ENCODE results near the gene MTUS2. TPM values are rescaled to one million over a fixed set of nuclear protein-coding genes. Genes with fewer than 3 reads are reported as not detected.

Gene MTUS2
- total RNA-seq, 1 donor from 2014 or later = 0.90 TPM

DNA sequence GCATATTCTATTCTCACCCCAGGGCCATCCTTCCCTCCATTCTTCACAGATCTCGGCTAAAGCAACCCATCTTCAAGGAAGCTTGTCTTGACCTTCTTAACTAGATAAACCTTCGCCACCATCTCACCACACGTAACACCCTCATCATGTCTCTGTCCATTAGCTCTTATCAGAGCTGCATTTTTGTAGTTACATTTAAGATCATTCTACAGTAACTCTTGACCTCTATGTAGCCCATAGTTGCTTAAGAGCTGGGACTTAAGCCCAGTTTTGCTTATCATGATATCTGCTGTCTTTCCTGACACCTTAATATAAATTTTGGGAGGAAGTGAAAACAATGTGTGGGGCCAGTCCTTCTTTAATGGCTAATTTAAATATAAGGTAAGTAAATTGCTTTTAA is 345.1 kb downstream of the MTUS2 start:
- H3K4me1 Mint-ChIP-seq (ENCODE audit: unreplicated experiment) = peaks cover 4% of the 10 kb centered on the region
- peaks cover 3% of the 10 kb centered on the region for H3K27me3 Mint-ChIP-seq (ENCODE audit: unreplicated experiment)
- TF ChIP-seq, protein P1, sequence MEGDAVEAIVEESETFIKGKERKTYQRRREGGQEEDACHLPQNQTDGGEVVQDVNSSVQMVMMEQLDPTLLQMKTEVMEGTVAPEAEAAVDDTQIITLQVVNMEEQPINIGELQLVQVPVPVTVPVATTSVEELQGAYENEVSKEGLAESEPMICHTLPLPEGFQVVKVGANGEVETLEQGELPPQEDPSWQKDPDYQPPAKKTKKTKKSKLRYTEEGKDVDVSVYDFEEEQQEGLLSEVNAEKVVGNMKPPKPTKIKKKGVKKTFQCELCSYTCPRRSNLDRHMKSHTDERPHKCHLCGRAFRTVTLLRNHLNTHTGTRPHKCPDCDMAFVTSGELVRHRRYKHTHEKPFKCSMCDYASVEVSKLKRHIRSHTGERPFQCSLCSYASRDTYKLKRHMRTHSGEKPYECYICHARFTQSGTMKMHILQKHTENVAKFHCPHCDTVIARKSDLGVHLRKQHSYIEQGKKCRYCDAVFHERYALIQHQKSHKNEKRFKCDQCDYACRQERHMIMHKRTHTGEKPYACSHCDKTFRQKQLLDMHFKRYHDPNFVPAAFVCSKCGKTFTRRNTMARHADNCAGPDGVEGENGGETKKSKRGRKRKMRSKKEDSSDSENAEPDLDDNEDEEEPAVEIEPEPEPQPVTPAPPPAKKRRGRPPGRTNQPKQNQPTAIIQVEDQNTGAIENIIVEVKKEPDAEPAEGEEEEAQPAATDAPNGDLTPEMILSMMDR (IDR thresholded peaks at IDR 0.05; ENCODE audit: unreplicated experiment) = no peak
- no peak overlapping the region for H3K27ac Mint-ChIP-seq (ENCODE audit: unreplicated experiment)
- DNase-seq (ENCODE audit: low spot score) = no peak
- no peak overlapping the region for H3K4me3 Mint-ChIP-seq (ENCODE audit: unreplicated experiment)
- no peaks in the 10 kb centered on the region for H3K9me3 Mint-ChIP-seq (ENCODE audit: unreplicated experiment)
- no peaks in the 10 kb centered on the region for H3K36me3 Mint-ChIP-seq (ENCODE audit: low read depth, unreplicated experiment)

DNA sequence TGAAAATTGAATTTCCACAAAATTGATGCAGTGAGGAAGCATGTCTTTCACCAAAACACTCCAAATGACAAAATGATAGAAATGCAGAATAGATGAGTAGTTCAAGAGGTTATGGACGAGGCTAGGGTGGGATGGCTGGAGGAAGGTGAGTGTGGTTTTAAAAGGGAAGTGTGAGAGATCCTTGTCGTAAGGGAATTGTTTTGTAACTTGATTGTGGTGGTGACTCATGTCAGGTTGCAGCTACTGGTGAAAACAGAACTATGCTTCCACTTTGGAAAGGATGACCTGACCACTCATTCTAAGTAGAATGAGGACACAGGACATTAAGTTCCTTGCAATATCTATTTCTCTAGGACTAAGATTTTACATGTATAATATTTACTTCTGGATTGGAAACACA is 345.7 kb downstream of the MTUS2 start:
- peaks cover 7% of the 10 kb centered on the region for H3K4me1 Mint-ChIP-seq (ENCODE audit: unreplicated experiment)

DNA sequence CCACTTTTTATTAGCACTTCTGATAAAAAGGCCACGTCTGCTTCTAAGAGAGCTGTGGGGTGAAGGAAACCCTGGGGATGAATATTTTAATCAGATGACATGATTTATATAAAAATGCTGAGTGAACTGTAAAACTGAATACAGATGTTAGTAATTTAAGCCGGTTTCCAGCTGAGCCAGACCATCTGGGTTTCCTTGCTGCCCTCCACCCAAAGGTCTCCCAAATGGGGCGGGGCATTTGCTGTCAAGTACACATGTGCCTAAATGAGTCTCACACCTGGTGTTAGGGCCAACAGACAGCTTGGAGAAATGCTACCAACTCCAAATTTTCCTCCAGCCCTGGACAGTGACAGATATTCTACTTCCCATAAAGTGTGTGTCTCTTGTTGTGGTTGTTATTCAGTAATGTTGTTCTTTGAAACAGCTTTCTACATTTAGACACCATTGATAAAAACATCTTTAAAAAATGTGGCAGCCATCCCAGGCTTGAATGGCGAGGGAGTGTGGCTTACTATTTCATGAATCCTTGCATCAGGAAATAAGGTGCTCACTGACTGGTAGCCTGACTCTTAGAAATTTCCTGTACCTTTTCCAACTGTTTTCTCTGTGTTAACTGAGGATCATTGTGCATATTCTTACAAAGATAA is 350.4 kb downstream of the MTUS2 start:
- no peak for DNase-seq (ENCODE audit: low spot score)
- TF ChIP-seq, protein P1 (IDR thresholded peaks at IDR 0.05; ENCODE audit: unreplicated experiment) = no peak
- no peaks in the 10 kb centered on the region for H3K36me3 Mint-ChIP-seq (ENCODE audit: low read depth, unreplicated experiment)
- no peaks in the 10 kb centered on the region for H3K9me3 Mint-ChIP-seq (ENCODE audit: unreplicated experiment)
- H3K4me1 Mint-ChIP-seq (ENCODE audit: unreplicated experiment) = peaks cover 9% of the 10 kb centered on the region
- no peak overlapping the region for H3K27ac Mint-ChIP-seq (ENCODE audit: unreplicated experiment)
- no peak overlapping the region for H3K4me3 Mint-ChIP-seq (ENCODE audit: unreplicated experiment)
- H3K27me3 Mint-ChIP-seq (ENCODE audit: unreplicated experiment) = peaks cover 3% of the 10 kb centered on the region

More for the DNA sequence above, 345.7 kb downstream of the MTUS2 start:
- Mint-ChIP-seq H3K27ac (ENCODE audit: unreplicated experiment) (no peak overlapping the region), H3K27me3 (ENCODE audit: unreplicated experiment) (peaks cover 3% of the 10 kb centered on the region), H3K9me3 (ENCODE audit: unreplicated experiment) (no peaks in the 10 kb centered on the region), H3K4me3 (ENCODE audit: unreplicated experiment) (no peak overlapping the region), H3K36me3 (ENCODE audit: low read depth, unreplicated experiment) (no peaks in the 10 kb centered on the region)
- TF ChIP-seq, protein P1 (IDR thresholded peaks at IDR 0.05; ENCODE audit: unreplicated experiment) = no peak
- no peak for DNase-seq (ENCODE audit: low spot score)

DNA sequence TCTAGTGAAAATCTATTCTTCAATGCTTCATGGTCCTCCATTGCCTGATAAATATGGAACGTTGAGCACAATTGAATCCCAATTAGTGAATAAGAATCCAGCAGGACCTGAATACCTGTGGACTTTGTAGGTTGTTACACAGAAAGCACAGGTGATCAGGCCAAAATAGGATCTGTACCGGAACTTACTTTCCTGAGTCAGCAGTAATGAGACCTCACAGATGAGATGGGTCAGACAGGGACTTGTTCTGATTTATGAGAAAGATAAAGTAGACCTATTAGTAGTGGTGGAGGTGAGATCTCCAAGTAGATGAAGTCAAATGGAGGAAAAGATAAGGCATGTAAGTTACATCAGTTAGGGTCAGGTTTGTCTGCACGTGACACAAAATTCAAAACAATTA is 351.1 kb downstream of the MTUS2 start:
- H3K27ac Mint-ChIP-seq (ENCODE audit: unreplicated experiment) = no peak overlapping the region
- no peak for DNase-seq (ENCODE audit: low spot score)
- H3K4me1 Mint-ChIP-seq (ENCODE audit: unreplicated experiment) = peaks cover 9% of the 10 kb centered on the region
- no peaks in the 10 kb centered on the region for H3K9me3 Mint-ChIP-seq (ENCODE audit: unreplicated experiment)
- H3K36me3 Mint-ChIP-seq (ENCODE audit: low read depth, unreplicated experiment) = no peaks in the 10 kb centered on the region
- no peak overlapping the region for H3K4me3 Mint-ChIP-seq (ENCODE audit: unreplicated experiment)
- peaks cover 2% of the 10 kb centered on the region for H3K27me3 Mint-ChIP-seq (ENCODE audit: unreplicated experiment)
- TF ChIP-seq, protein P1 (IDR thresholded peaks at IDR 0.05; ENCODE audit: unreplicated experiment) = no peak

DNA sequence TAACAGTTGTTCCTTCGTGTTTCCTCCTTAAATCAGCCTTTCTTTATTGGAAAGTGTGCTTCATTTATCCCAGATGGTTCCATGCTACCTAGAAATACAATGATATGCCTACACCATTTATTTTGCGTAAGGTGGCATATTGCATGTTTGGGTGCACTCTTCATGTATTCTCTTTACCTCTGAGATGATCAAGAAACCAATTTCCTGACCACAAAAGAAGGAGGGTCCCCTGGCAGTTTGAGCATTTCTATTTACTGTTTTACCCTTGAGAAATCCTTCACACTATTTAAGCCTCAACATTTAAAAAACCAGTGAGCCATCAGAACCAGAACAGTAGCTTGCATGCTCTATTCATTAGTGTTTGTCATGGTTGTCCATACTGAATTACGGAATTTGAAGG is 354.0 kb downstream of the MTUS2 start:
- Mint-ChIP-seq H3K27me3 (ENCODE audit: unreplicated experiment) (peaks cover 2% of the 10 kb centered on the region), H3K36me3 (ENCODE audit: low read depth, unreplicated experiment) (no peaks in the 10 kb centered on the region), H3K27ac (ENCODE audit: unreplicated experiment) (no peak overlapping the region), H3K9me3 (ENCODE audit: unreplicated experiment) (no peaks in the 10 kb centered on the region), H3K4me1 (ENCODE audit: unreplicated experiment) (peaks cover 9% of the 10 kb centered on the region), H3K4me3 (ENCODE audit: unreplicated experiment) (no peak overlapping the region)
- TF ChIP-seq, protein P1 (IDR thresholded peaks at IDR 0.05; ENCODE audit: unreplicated experiment) = no peak
- DNase-seq (ENCODE audit: low spot score) = no peak
